Breast epithelium (tissue), 4 donors: ENCODE data around the gene UPK2. TPM values are rescaled to one million over a fixed set of nuclear protein-coding genes. Genes with fewer than 3 reads are reported as not detected.
A peak's percentile ranks its signal among the peaks of the same experiment; 100 is the strongest.

Experiments used
- DNase-seq, 2 donors: peaks; one replicate each; pipeline ENCODE4 v3.0.0-alpha.2; 2019; ENCODE audit warnings: low spot score in 2 of 2
- H3K27ac ChIP-seq, 2 donors: fragments of 200-600 bp; sonication (generic) in 1 of 2; one replicate each; pipeline ENCODE4 v1.5.1; 2016 to 2019; ENCODE audit warnings: mild to moderate bottlenecking in 1 of 2
- H3K27me3 ChIP-seq, 2 donors: fragments of 200-600 bp; sonication (generic) in 1 of 2; one replicate each; pipeline versions ENCODE4 v1.5.1 to v1.6.0; 2017 to 2019; ENCODE audit warnings: control low read depth in 1 of 2, mild to moderate bottlenecking in 1 of 2
- H3K36me3 ChIP-seq: fragments of 200-600 bp; one replicate; pipeline ENCODE4 v1.5.1; 2019
- H3K4me1 ChIP-seq, 2 donors: fragments of 200-600 bp; sonication (generic); one replicate each; pipeline ENCODE4 v1.5.1; 2016 to 2019; ENCODE audit warnings: control low read depth in 1 of 2
- H3K4me3 ChIP-seq, 3 donors: fragments of 200-600 bp; sonication (generic); 1 replicate in 2 of 3; 2 replicates in 1 of 3; pipeline ENCODE4 v1.5.1; 2016 to 2019; ENCODE audit warnings: mild to moderate bottlenecking in 3 of 3, moderate library complexity in 2 of 3
- H3K9me3 ChIP-seq, 2 donors: fragments of 200-600 bp; sonication (generic) in 1 of 2; one replicate each; pipeline ENCODE4 v1.5.1; 2016 to 2019; ENCODE audit warnings: control low read depth in 1 of 2
- POLR2A ChIP-seq: fragments of 450-650 bp; IDR thresholded peaks from one replicate; pipeline ENCODE4 v1.6.1; 2016; ENCODE audit warnings: antibody characterized with exemption, mild to moderate bottlenecking, moderate library complexity
- POLR2AphosphoS5 ChIP-seq, 3 donors: sonication (generic); formaldehyde crosslinking; IDR thresholded peaks; one replicate each; pipeline ENCODE4 v1.6.1; 2017; ENCODE audit warnings: antibody characterized with exemption in 3 of 3
- intact Hi-C: fragments of 100-400 bp; cut with DNase I; formaldehyde crosslinking; loops from one replicate; pipeline ENCODE4 v1.15.1; 2023; ENCODE audit warnings: low total_unique reads
- total RNA-seq, 3 donors: library from RNA; depleted of rRNA; stranded (reverse); fragments of >200 nt; gene quantifications; one replicate each; pipeline ENCODE4 v1.1.0, GENCODE V29; 2016
- TF ChIP-seq, protein P1 (sequence below), 3 donors: fragments of 450-650 bp; IDR thresholded peaks; one replicate each; pipeline ENCODE4 v1.5.1; 2016 to 2017; ENCODE audit warnings: antibody characterized with exemption in 3 of 3, mild to moderate bottlenecking in 3 of 3, moderate library complexity in 3 of 3

The UPK2 gene
- total RNA-seq, 3 donors from 2014 or later, result not detected

- Histone ChIP-seq H3K9me3 (no peaks in the 10 kb centered on the region), H3K4me1 (peaks cover 76 to 82% of the 10 kb centered on the region in 2 donors), H3K27ac (peak overlapping the region; percentile 96 to 100), H3K36me3 (no peaks in the 10 kb centered on the region), H3K27me3 (no peaks in the 10 kb centered on the region), H3K4me3 (peak overlapping the region in 1 of 3 donors; percentile 25)
- no peak for DNase-seq
- TF ChIP-seq POLR2AphosphoS5 (IDR thresholded peaks at IDR 0.05), result no peak
- TF ChIP-seq, protein P1, sequence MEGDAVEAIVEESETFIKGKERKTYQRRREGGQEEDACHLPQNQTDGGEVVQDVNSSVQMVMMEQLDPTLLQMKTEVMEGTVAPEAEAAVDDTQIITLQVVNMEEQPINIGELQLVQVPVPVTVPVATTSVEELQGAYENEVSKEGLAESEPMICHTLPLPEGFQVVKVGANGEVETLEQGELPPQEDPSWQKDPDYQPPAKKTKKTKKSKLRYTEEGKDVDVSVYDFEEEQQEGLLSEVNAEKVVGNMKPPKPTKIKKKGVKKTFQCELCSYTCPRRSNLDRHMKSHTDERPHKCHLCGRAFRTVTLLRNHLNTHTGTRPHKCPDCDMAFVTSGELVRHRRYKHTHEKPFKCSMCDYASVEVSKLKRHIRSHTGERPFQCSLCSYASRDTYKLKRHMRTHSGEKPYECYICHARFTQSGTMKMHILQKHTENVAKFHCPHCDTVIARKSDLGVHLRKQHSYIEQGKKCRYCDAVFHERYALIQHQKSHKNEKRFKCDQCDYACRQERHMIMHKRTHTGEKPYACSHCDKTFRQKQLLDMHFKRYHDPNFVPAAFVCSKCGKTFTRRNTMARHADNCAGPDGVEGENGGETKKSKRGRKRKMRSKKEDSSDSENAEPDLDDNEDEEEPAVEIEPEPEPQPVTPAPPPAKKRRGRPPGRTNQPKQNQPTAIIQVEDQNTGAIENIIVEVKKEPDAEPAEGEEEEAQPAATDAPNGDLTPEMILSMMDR (IDR thresholded peaks at IDR 0.05), result no peak
- no peak for TF ChIP-seq POLR2A
- intact Hi-C loops, result no loop called here
Measured at GRCh38 chr11:118915396-118915795, 40.7 kb upstream of the UPK2 start.

DNA sequence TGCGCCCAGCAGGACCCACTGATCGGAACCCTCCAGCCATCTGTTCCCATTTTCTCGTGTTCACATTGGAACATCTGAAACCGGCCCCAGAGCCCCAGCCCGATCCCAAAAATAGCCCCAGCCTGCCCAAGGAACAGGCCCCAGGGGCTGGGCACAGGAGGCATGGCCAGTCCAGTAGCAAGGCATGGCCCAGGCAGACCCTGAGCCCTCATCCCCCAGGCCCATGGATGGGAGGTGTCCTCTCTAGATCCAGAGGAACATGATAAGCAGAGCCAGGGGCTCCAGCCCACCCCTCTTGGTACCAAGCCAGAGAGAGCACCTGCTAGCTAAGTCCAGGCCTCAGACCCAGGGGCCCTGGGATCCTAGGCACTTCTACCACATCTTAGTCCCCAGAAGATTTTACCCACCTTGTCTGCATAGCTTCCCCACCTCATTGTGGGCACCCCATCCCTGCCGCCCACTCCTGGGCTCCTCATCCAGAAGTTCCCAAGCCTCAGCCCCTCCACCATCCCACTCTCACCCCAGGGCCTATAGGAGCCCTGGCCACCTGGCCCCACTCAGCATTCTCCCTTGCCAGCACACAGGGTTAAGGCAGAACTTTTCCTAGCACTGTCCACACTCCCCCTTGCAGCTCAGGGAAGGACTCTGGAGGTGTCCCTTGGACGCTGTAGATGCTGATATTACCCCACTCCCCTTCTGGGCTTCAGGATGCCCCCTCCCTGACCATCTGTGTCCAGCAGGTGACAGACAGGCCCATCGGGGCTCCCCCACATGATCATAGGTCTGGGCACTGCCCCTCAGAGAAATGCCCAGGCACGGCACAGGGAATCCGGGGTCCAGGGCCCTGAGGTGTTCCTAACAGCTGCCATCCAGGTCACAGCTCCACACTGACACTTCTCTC lies 39.9 kb upstream of the UPK2 start:
- TF ChIP-seq POLR2A (no peak), POLR2AphosphoS5 (IDR thresholded peaks at IDR 0.05) (no peak)
- TF ChIP-seq, protein P1 (IDR thresholded peaks at IDR 0.05), result no peak
- H3K27me3 ChIP-seq, result no peaks in the 10 kb centered on the region
- no peaks in the 10 kb centered on the region for H3K36me3 ChIP-seq
- H3K27ac ChIP-seq, result peak overlapping the region; percentile 96 to 100
- peaks cover 69 to 82% of the 10 kb centered on the region in 2 donors for H3K4me1 ChIP-seq
- DNase-seq, result no peak
- peak overlapping the region in 2 of 3 donors; percentile 7 to 25 for H3K4me3 ChIP-seq
- no peaks in the 10 kb centered on the region for H3K9me3 ChIP-seq
- intact Hi-C loops, result no loop called here

DNA sequence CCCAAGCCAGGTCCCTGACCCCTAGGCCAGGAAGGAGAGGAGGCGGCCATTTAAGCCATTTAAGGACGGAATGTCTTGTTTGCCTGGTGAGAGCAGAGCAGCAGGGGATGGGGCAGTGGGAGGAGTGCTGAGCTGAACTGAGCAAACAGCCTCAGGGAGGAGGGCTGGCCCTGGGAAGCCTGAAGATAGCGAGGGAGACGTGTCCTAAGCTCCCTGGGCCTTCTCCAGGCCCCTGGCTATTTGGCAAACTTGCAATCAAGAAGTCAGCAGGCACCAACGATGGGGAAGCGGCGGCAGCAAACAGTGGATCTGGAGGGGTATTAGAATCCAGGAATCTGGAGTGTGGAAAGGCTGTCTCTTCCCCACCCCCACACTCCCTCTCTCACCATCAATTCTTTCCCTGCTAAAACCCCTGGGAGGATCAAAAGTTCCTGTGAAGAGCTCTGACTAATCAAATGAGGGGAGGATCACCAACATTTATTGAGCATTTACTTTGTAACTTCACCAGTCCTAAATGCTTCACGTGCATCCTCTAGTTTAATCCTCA lies 39.2 kb upstream of the UPK2 start:
- intact Hi-C loops, result no loop called here
- TF ChIP-seq, protein P1 (IDR thresholded peaks at IDR 0.05), result no peak
- TF ChIP-seq POLR2A (no peak), POLR2AphosphoS5 (IDR thresholded peaks at IDR 0.05) (peak in 1 of 3 donors; percentile 37)
- peak overlapping the region; percentile 96 to 100 for H3K27ac ChIP-seq
- peak overlapping the region in 2 of 3 donors; percentile 7 to 25 for H3K4me3 ChIP-seq
- no peak for DNase-seq
- no peaks in the 10 kb centered on the region for H3K36me3 ChIP-seq
- H3K27me3 ChIP-seq, result no peaks in the 10 kb centered on the region
- H3K9me3 ChIP-seq, result no peaks in the 10 kb centered on the region
- H3K4me1 ChIP-seq, result peaks cover 68 to 82% of the 10 kb centered on the region in 2 donors

- no peaks in the 10 kb centered on the region for H3K36me3 ChIP-seq
- TF ChIP-seq POLR2A, result no peak
- TF ChIP-seq POLR2AphosphoS5 (IDR thresholded peaks at IDR 0.05), result peak; percentile 24 to 66 (median 32)
- TF ChIP-seq, protein P1 (IDR thresholded peaks at IDR 0.05), result peak in 1 of 3 donors; percentile 26
- H3K4me3 ChIP-seq, result peak overlapping the region; percentile 2 to 94 (median 92)
- DNase-seq, result peak in 1 of 2 donors; percentile 65
- intact Hi-C loops, result no loop called here
- peak overlapping the region; percentile 96 to 100 for H3K27ac ChIP-seq
- H3K4me1 ChIP-seq, result peaks cover 61 to 78% of the 10 kb centered on the region in 2 donors
- no peaks in the 10 kb centered on the region for H3K9me3 ChIP-seq
- no peaks in the 10 kb centered on the region for H3K27me3 ChIP-seq
Measured at GRCh38 chr11:118917481-118918127, 38.5 kb upstream of the UPK2 start.
